ENCODE data around the gene ZRANB2. TPM values are rescaled to one million over a fixed set of nuclear protein-coding genes. Genes with fewer than 3 reads are reported as not detected.

ZRANB2 gene
- total and polyA plus RNA-seq, 10 of the 15 experiments (the other 5 are each of a cell fraction or from before 2014, with no cell fraction given): 68.4 to 189 (median 138) TPM

DNA sequence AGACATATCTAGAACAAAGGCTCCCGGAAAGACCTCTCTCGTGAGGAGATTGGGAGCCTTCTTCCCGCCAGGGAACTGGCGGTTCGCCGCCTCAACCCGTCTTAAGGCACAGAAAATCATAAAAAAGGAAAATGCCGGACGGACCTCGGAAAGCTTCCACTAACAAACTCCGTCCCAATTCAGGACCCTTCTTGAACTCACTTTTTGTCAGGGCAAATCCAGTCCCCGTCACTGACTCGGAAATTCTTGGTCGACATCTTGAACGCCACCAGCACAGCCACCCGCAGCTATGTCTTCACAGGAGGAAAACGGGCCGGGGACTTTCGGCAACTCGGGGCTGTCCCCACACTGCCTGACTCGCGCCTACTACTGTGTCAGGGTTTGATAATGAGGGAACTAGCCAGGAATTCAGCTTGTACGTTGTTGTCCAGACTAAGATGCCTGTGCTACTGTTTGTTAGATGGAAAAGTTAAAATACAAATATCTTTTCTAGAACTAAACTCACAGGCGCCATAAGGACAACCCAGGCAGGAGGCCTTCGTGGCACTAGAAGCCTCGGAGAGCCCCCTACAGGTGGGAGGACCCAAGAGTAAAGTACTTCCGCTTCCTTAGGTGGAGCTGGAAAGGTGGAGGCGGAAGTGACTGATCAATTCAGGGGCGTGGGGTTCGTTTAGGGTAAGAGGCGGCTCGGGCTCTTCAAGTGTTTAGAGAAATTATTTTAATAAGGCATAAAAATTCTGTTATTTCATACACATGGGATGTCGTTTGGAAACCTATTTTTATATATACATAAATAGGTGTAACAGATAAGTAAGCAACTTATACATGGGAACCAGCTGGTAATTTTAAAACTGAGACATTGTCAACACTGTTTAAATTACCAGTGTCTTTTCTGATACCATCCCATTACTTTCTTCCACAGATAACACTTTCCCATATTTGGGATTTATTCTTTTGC is at the start of gene ZRANB2 (continued):
- TF ChIP-seq SUPT20H (IDR thresholded peaks at IDR 0.05; ENCODE audit: borderline replicate concordance, control insufficient read depth, low read depth, low read length) (no peak), EP300 (IDR thresholded peaks at IDR 0.05; ENCODE audit: borderline replicate concordance in 1 of 2, control insufficient read depth in 1 of 2, low read depth in 2 of 2, low read length in 2 of 2) (peak in 1 of 2 experiments; percentile 63), BMI1 (IDR thresholded peaks at IDR 0.05; ENCODE audit: borderline replicate concordance) (no peak), NRF1 (conservative IDR thresholded peaks at IDR 0.05; ENCODE audit: low read depth, low read length) (0 out of 2 replicates have a peak, but pooled peaks have one; percentile 2), BRCA1 (IDR thresholded peaks at IDR 0.05; ENCODE audit: low read depth, low read length) (no peak), RELA (IDR thresholded peaks at IDR 0.05; ENCODE audit: borderline replicate concordance, partially characterized antibody) (peak; percentile 54), USF2 (IDR thresholded peaks at IDR 0.05; ENCODE audit: borderline replicate concordance, low read depth, low read length) (no peak), CUX1 (IDR thresholded peaks at IDR 0.05; ENCODE audit: insufficient replicate concordance, low read depth, low read length) (peak; percentile 20), KLF5 (IDR thresholded peaks at IDR 0.05; ENCODE audit: partially characterized antibody) (peak; percentile 78), EED (IDR thresholded peaks at IDR 0.05; ENCODE audit: low read depth) (0 out of 2 replicates have a peak, but pooled peaks have one; percentile 6), RUNX3 (IDR thresholded peaks at IDR 0.05; ENCODE audit: low read length) (no peak), NR2F1 (conservative IDR thresholded peaks at IDR 0.05) (no peak), ZNF384 (IDR thresholded peaks at IDR 0.05; ENCODE audit: borderline replicate concordance, low read depth, low read length) (no peak), MTA3 (IDR thresholded peaks at IDR 0.05; ENCODE audit: borderline replicate concordance, low read length) (no peak), MXI1 (IDR thresholded peaks at IDR 0.05; ENCODE audit: low read depth, low read length) (peak; percentile 77), JUND (IDR thresholded peaks at IDR 0.05; ENCODE audit: low read depth, low read length) (no peak), KAT2A (conservative IDR thresholded peaks at IDR 0.05; ENCODE audit: control insufficient read depth, low read depth, low read length) (no peak), ESRRA (IDR thresholded peaks at IDR 0.05; ENCODE audit: low read length) (0 out of 2 replicates have a peak, but pooled peaks have one; percentile 33), MEF2B (IDR thresholded peaks at IDR 0.05; ENCODE audit: partially characterized antibody, poor library complexity, severe bottlenecking) (peak; percentile 33), TAF1 (IDR thresholded peaks at IDR 0.05; ENCODE audit: borderline replicate concordance, low read depth, low read length) (peak; percentile 88), ETV6 (conservative IDR thresholded peaks at IDR 0.05 in 1 of 2, IDR thresholded peaks at IDR 0.05 in 1 of 2; ENCODE audit: borderline replicate concordance in 1 of 2, low read depth in 1 of 2) (peak in 1 of 2 experiments; percentile 84; a peak in 2 of 4 replicates), CHD2 (IDR thresholded peaks at IDR 0.05; ENCODE audit: borderline replicate concordance, low read depth, low read length) (peak; percentile 60; the same call in 1 of the 2 replicates)

Measured in GM12878 (cell line).